HEK293T (cell line): ENCODE measurements around the gene BTBD9.

ENCODE experiments used
- CTCF ChIA-PET: fragments of 350-600 bp; formaldehyde crosslinking; extraction: SDS; loops from one replicate; lab custom pipeline; 2021; ENCODE audit warnings: antibody characterized with exemption, inconsistent platforms; lab: Yijun Ruan, JAX
- POLR2A ChIA-PET: fragments of 350-600 bp; formaldehyde crosslinking; extraction: SDS; loops from one replicate; lab custom pipeline; 2020; ENCODE audit warnings: antibody characterized with exemption, inconsistent platforms; lab: Yijun Ruan, JAX
- DNase-seq: peaks from one replicate; pipeline ENCODE4 v3.0.0; 2012; ENCODE audit warnings: mixed read lengths; ENCODE audit errors: extremely low spot score
- ARNT ChIP-seq: fragments of 450-650 bp; IDR thresholded peaks from 2 replicates; pipeline ENCODE4 v1.6.1; 2017; ENCODE audit warnings: mild to moderate bottlenecking
- BHLHE40 ChIP-seq: fragments of 450-650 bp; IDR thresholded peaks from 2 replicates; pipeline ENCODE4 v1.6.1; 2016; ENCODE audit warnings: mild to moderate bottlenecking, moderate library complexity, borderline replicate concordance
- CTBP1 ChIP-seq: fragments of 450-650 bp; IDR thresholded peaks from 2 replicates; pipeline ENCODE4 v1.6.1; 2016; ENCODE audit warnings: borderline replicate concordance
- ELF4 ChIP-seq: fragments of 450-650 bp; IDR thresholded peaks from 2 replicates; pipeline ENCODE4 v1.6.1; 2017; ENCODE audit warnings: antibody characterized with exemption
- FOXA1 ChIP-seq: fragments of 450-650 bp; IDR thresholded peaks from 2 replicates; pipeline ENCODE4 v1.6.1; 2016; ENCODE audit warnings: mild to moderate bottlenecking
- FOXK2 ChIP-seq: fragments of 450-650 bp; IDR thresholded peaks from 2 replicates; pipeline ENCODE4 v1.6.1; 2016; ENCODE audit warnings: mild to moderate bottlenecking
- FOXM1 ChIP-seq: fragments of 450-650 bp; IDR thresholded peaks from 2 replicates; pipeline ENCODE4 v1.6.1; 2017; ENCODE audit warnings: mild to moderate bottlenecking, borderline replicate concordance
- HDGF ChIP-seq: fragments of 450-650 bp; IDR thresholded peaks from 2 replicates; pipeline ENCODE4 v1.6.1; 2017; ENCODE audit warnings: antibody characterized with exemption, borderline replicate concordance
- L3MBTL2 ChIP-seq: fragments of 450-650 bp; conservative IDR thresholded peaks from 2 replicates; pipeline ENCODE4 v1.6.1; 2016; ENCODE audit warnings: mild to moderate bottlenecking
- LEF1 ChIP-seq: fragments of 450-650 bp; IDR thresholded peaks from 2 replicates; pipeline ENCODE4 v1.6.1; 2017; ENCODE audit warnings: mild to moderate bottlenecking, borderline replicate concordance
- NFRKB ChIP-seq: fragments of 450-650 bp; IDR thresholded peaks from 2 replicates; pipeline ENCODE4 v1.6.1; 2016; ENCODE audit warnings: mild to moderate bottlenecking, moderate library complexity
- SP1 ChIP-seq: fragments of 450-650 bp; IDR thresholded peaks from 2 replicates; pipeline ENCODE4 v1.6.1; 2017
- SUZ12 ChIP-seq: fragments of 450-650 bp; IDR thresholded peaks from 2 replicates; pipeline ENCODE4 v1.6.1; 2016; ENCODE audit warnings: mild to moderate bottlenecking
- TARDBP ChIP-seq: fragments of 450-650 bp; IDR thresholded peaks from 2 replicates; pipeline ENCODE4 v1.6.1; 2016
- ZNF384 ChIP-seq: fragments of 450-650 bp; IDR thresholded peaks from 2 replicates; pipeline ENCODE4 v1.6.1; 2016
- TF ChIP-seq, protein P1 (sequence below): fragments of 450-650 bp; IDR thresholded peaks from 2 replicates; pipeline ENCODE4 v1.6.1; 2016

Gene BTBD9

DNA sequence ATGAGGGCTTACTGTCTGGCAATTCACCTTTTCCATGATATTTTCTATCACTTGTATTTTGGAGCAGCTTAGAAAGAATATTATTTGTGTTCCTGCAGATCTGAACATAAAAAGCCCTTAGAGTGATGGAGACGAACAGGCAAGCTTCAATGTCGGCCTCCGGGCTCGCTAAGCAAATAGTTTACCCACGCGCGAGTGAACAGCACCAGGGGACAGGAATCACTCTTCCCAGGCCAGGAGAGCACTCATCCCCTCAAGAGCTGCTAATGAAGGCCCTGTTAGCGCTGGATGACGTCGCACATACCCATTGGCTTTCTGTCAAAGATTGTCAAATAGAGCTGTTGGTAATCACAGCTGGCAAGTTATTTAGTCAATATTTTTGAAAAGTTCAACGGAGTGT lies 424.5 kb downstream of the BTBD9 start:
- TF ChIP-seq SP1 (no peak), FOXA1 (no peak), TARDBP (no peak), HDGF (no peak)
- TF ChIP-seq, protein P1, sequence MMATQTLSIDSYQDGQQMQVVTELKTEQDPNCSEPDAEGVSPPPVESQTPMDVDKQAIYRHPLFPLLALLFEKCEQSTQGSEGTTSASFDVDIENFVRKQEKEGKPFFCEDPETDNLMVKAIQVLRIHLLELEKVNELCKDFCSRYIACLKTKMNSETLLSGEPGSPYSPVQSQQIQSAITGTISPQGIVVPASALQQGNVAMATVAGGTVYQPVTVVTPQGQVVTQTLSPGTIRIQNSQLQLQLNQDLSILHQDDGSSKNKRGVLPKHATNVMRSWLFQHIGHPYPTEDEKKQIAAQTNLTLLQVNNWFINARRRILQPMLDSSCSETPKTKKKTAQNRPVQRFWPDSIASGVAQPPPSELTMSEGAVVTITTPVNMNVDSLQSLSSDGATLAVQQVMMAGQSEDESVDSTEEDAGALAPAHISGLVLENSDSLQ: no peak
- POLR2A ChIA-PET: no interaction called here
- DNase-seq: no peak
- CTCF ChIA-PET: no interaction called here

DNA sequence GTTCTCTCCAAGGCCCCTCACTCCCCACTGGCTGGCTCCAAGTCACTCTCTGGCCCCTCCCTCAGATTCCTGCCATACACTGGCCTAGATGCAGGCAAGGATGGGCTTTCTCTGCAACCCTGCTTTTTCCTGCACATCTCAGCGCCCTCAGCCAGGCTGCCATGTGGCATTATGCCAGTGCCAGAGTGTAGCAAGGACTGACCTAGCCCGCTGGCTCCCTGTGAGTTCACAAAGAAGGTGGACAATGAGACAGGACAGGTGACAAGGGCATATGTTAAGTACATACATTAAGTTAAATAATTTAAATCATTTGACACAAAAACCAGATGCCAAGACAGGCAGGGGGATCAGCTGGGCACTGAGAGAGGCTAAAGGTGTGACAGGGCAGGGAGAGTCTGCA lies 425.6 kb downstream of the BTBD9 start:
- TF ChIP-seq ARNT: no peak
- TF ChIP-seq FOXA1: no peak
- no peak for TF ChIP-seq BHLHE40
- no peak for TF ChIP-seq CTBP1
- TF ChIP-seq, protein P1: no peak
- TF ChIP-seq FOXM1: no peak
- TF ChIP-seq SP1: no peak
- TF ChIP-seq ELF4: no peak
- no peak for TF ChIP-seq ZNF384
- no peak for TF ChIP-seq SUZ12
- no peak for TF ChIP-seq NFRKB
- no peak for TF ChIP-seq LEF1
- TF ChIP-seq TARDBP: no peak
- no peak for TF ChIP-seq HDGF
- TF ChIP-seq L3MBTL2: no peak
- no peak for TF ChIP-seq FOXK2
- ChIA-PET POLR2A (no interaction called here), CTCF (no interaction called here)
- DNase-seq: no peak

DNA sequence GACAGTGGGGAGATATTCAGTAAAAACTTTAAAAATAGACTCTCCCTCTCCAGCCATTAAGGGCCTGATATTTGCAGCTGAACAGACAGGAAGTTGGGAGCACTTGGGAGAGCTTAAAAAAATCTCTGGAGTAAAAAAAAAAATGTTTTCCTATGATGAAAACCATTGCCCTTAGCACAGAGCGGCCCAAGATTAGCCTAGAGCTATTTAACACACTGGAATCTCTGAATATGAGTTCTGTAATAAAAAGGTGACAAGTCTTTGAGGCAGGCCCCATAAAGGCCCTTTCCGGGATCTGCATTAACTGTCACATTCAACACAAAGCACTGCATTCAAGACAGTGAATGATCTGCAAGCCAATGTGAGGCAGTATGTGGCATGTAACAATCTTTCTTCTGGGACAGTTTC lies 426.5 kb downstream of the BTBD9 start:
- TF ChIP-seq FOXM1 (no peak), SUZ12 (no peak), HDGF (no peak), ELF4 (no peak), L3MBTL2 (no peak)
- no peak for DNase-seq
- POLR2A ChIA-PET: no interaction called here
- CTCF ChIA-PET: no interaction called here

DNA sequence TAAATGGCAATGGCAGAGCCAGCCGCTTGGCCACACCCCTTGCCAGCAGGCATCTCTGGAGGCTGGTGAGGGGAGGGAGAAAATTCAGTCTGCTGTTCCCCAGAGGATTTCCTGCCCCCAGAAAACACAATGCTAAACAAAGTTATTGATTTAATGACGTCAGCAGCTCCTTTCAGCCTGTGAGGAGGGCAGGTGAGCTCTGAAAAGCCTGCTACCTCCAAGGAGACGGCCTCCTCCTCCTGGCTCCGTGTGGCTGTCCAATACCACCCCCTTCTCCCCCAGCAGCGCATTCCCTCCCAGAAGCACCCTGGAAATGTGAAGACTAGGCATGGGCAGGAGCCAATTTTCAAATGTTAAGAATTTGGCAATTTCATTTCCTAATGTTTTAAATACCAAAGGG lies 427.1 kb downstream of the BTBD9 start:
- CTCF ChIA-PET: no interaction called here
- DNase-seq: no peak
- POLR2A ChIA-PET: no interaction called here
- TF ChIP-seq ELF4 (no peak), BHLHE40 (no peak), CTBP1 (no peak), NFRKB (no peak), HDGF (no peak), FOXK2 (no peak), LEF1 (no peak), TARDBP (no peak), FOXA1 (no peak), ZNF384 (no peak), SP1 (no peak), L3MBTL2 (no peak), SUZ12 (no peak), ARNT (no peak), FOXM1 (no peak)
- TF ChIP-seq, protein P1: no peak

DNA sequence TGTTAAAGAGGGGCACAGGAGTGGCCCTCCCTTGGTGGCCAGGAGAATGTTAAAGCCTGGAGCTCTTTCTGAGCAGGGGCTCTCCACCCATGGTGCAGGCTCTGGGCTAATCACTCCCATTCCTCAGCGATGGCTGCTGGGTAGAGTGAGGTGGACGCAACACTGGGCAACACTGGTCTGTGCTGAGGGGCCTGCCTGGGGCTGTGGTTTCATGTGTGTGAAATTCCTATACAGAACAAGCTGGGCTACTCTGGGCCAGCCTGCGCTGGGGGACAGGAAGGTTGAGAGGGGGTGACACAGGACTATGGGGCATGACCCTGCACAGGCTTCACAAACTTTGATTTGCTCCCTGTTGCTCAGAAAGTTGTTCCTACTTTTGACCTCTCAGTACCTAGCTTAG lies 427.6 kb downstream of the BTBD9 start:
- POLR2A ChIA-PET: no interaction called here
- CTCF ChIA-PET: no interaction called here
- no peak for DNase-seq
- TF ChIP-seq LEF1 (no peak), FOXA1 (no peak), BHLHE40 (no peak), TARDBP (no peak), CTBP1 (no peak), NFRKB (no peak), FOXK2 (no peak), SP1 (no peak), ZNF384 (no peak), HDGF (no peak), ARNT (no peak), L3MBTL2 (no peak), ELF4 (no peak), SUZ12 (no peak)
- TF ChIP-seq, protein P1: no peak
